B cell (primary cell): ENCODE results near the gene NCOA1. TPM values are rescaled to one million over a fixed set of nuclear protein-coding genes. Genes with fewer than 3 reads are reported as not detected.

Source experiments
- ATAC-seq: fragments of 200-7000 bp; cut with Tn5 transposase; one replicate; pipeline ENCODE4 v1.10.0; 2021; ENCODE audit warnings: low read depth, mild to moderate bottlenecking, moderate number of reproducible peaks, moderate library complexity
- CTCF ChIA-PET: fragments of 350-600 bp; sonication (Branson Sonifier 250); formaldehyde crosslinking; loops from one replicate; lab custom pipeline; 2021; ENCODE audit warnings: antibody characterized with exemption, inconsistent platforms; lab: Charles Lee
- POLR2A ChIA-PET: fragments of 350-600 bp; sonication (Branson Sonifier 250); formaldehyde crosslinking; loops from one replicate; lab custom pipeline; 2021; ENCODE audit warnings: antibody characterized with exemption; lab: Charles Lee
- DNase-seq: peaks from one replicate; pipeline ENCODE4 v3.0.0; 2013
- H2AFZ ChIP-seq: 2 replicates; pipeline ENCODE4 v1.6.1; 2012; ENCODE audit warnings: mild to moderate bottlenecking, low read depth, low read length; ENCODE audit not compliant: insufficient read depth, poor library complexity, severe bottlenecking
- H3K27ac ChIP-seq, 2 donors: 1 replicate in 1 of 2; 2 replicates in 1 of 2; pipeline ENCODE4 v1.5.1; 2012 to 2013; ENCODE audit warnings: low read length in 2 of 2, mild to moderate bottlenecking in 2 of 2, moderate library complexity in 1 of 2
- H3K27me3 ChIP-seq, 4 experiments: fragments of 200-600 bp in 1 of 4; sonication (generic) in 1 of 4; replicated peaks in 1 of 4; 1 replicate in 2 of 4; 2 replicates in 2 of 4; pipeline versions ENCODE4 v1.6.1 to v1.7.0; 2013 to 2016; ENCODE audit warnings: low read length in 3 of 4, mild to moderate bottlenecking in 2 of 4, mixed read lengths in 1 of 4, moderate library complexity in 1 of 4; ENCODE audit not compliant: insufficient read depth in 4 of 4, control insufficient read depth in 3 of 4; ENCODE audit errors: control extremely low read depth in 1 of 4
- H3K36me3 ChIP-seq, 2 experiments: replicated peaks in 1 of 2; 1 replicate in 1 of 2; 2 replicates in 1 of 2; pipeline versions ENCODE4 v1.6.1 to v1.7.1; 2013; ENCODE audit warnings: low read length in 1 of 2; ENCODE audit not compliant: insufficient read depth in 2 of 2, control insufficient read depth in 1 of 2; ENCODE audit errors: control extremely low read depth in 1 of 2, extremely low read depth in 1 of 2
- H3K4me1 ChIP-seq, 2 donors: fragments of 200-600 bp in 1 of 2; sonication (generic) in 1 of 2; 1 replicate in 1 of 2; 2 replicates in 1 of 2; pipeline versions ENCODE4 v1.5.1 to v1.6.1; 2013 to 2017; ENCODE audit warnings: low read length in 2 of 2; ENCODE audit not compliant: control insufficient read depth in 2 of 2, insufficient read depth in 2 of 2
- H3K4me2 ChIP-seq: replicated peaks from 2 replicates; pipeline ENCODE3; 2012; ENCODE audit warnings: mild to moderate bottlenecking, low read depth, low read length; ENCODE audit not compliant: poor library complexity, severe bottlenecking
- H3K4me3 ChIP-seq, 5 experiments: fragments of 200-600 bp in 1 of 5; sonication (generic) in 1 of 5; 1 replicate in 3 of 5; 2 replicates in 2 of 5; pipeline versions ENCODE4 v1.5.1 to v1.7.0; 2011 to 2016; ENCODE audit warnings: low read length in 4 of 5, mild to moderate bottlenecking in 4 of 5, low read depth in 2 of 5, control low read depth in 1 of 5, moderate library complexity in 1 of 5; ENCODE audit not compliant: insufficient read depth in 1 of 5; ENCODE audit errors: control extremely low read depth in 1 of 5, extremely low read depth in 1 of 5
- H3K79me2 ChIP-seq: fragments of 200-600 bp; sonication (generic); one replicate; pipeline ENCODE4 v1.6.0; 2016; ENCODE audit warnings: low read length; ENCODE audit not compliant: control insufficient read depth, insufficient read depth
- H3K9ac ChIP-seq: fragments of 200-600 bp; sonication (generic); 2 replicates; pipeline ENCODE4 v1.6.1; 2017; ENCODE audit warnings: mild to moderate bottlenecking, low read length, moderate library complexity
- H3K9me3 ChIP-seq, 3 donors: one replicate each; pipeline versions ENCODE4 v1.6.1 to v1.7.1; 2013; ENCODE audit warnings: low read length in 2 of 3; ENCODE audit not compliant: control insufficient read depth in 2 of 3, insufficient read depth in 1 of 3; ENCODE audit errors: control extremely low read depth in 1 of 3
- H4K20me1 ChIP-seq: 2 replicates; pipeline ENCODE4 v1.6.0; 2012; ENCODE audit warnings: mild to moderate bottlenecking, low read length; ENCODE audit not compliant: insufficient read depth, control insufficient read depth, poor library complexity, severe bottlenecking
- H3K27ac Mint-ChIP-seq: one replicate; pipeline ENCODE4 v1.8.0; 2021; ENCODE audit warnings: mixed read lengths
- H3K27me3 Mint-ChIP-seq: one replicate; pipeline ENCODE4 v1.8.0; 2021; ENCODE audit warnings: mixed read lengths
- H3K4me1 Mint-ChIP-seq: one replicate; pipeline ENCODE4 v1.8.0; 2021; ENCODE audit warnings: mixed read lengths
- H3K4me3 Mint-ChIP-seq: one replicate; pipeline ENCODE4 v1.8.0; 2021; ENCODE audit warnings: mixed read lengths
- H3K9me3 Mint-ChIP-seq: one replicate; pipeline ENCODE4 v1.8.0; 2022; ENCODE audit warnings: mixed read lengths; ENCODE audit not compliant: insufficient read depth
- CTCF ChIP-seq: fragments of 200-600 bp; IDR thresholded peaks from one replicate; pipeline ENCODE4 v1.8.0; 2022; ENCODE audit warnings: antibody characterized with exemption, mild to moderate bottlenecking
- EZH2 ChIP-seq: IDR thresholded peaks from 2 replicates; pipeline ENCODE4 v1.6.1; 2012; ENCODE audit warnings: borderline replicate concordance, low read depth, mild to moderate bottlenecking, moderate library complexity, low read length; ENCODE audit not compliant: insufficient read depth, poor library complexity, severe bottlenecking
- WGBS: methylation state at CpG from one replicate; pipeline ENCODE4 v1.1.5; 2013; ENCODE audit warnings: missing lambda C conversion rate; ENCODE audit not compliant: insufficient coverage; 5-methylcytosine and 5-hydroxymethylcytosine counted together
- intact Hi-C: fragments of 100-400 bp; cut with micrococcal nuclease; formaldehyde crosslinking; loops from one replicate; pipeline ENCODE4 v1.10.0; 2022
- polyA plus RNA-seq: library from polyadenylated mRNA; depleted of rRNA; stranded (reverse); fragments of >200 nt; gene quantifications from 2 replicates; pipeline ENCODE4 v1.2.3, GENCODE V29; 2012
- total RNA-seq, 2 donors: library from RNA; stranded (reverse); fragments of 120-200 nt in 1 of 2; gene quantifications; 1 replicate in 1 of 2; 2 replicates in 1 of 2; pipeline versions ENCODE4 v1.2.3 to v1.2.4, GENCODE V29; 2013 to 2022

NCOA1 gene
- total and polyA plus RNA-seq, 2 donors (not counting 1 experiment from before 2014, with no cell fraction given), result 11.6 to 49.1 TPM

- intact Hi-C loops, result no loop called here
- Histone ChIP-seq H3K27ac (no peak overlapping the region), H3K4me2 (no peak overlapping the region), H3K9me3 (peaks cover 0 to 8% (median 0%) of the 10 kb centered on the region in 3 donors), H3K36me3 (peaks cover 0 to 5% of the 10 kb centered on the region in 2 experiments), H2AFZ (no peak overlapping the region), H3K4me1 (no peaks in the 10 kb centered on the region), H3K27me3 (no peaks in the 10 kb centered on the region), H3K79me2 (peaks cover 32% of the 10 kb centered on the region), H3K4me3 (no peak overlapping the region), H3K9ac (no peak overlapping the region), H4K20me1 (no peaks in the 10 kb centered on the region)
- no peak for TF ChIP-seq EZH2
- no peak for TF ChIP-seq CTCF
- POLR2A ChIA-PET, result no interaction called here
- no peaks in the 10 kb centered on the region for H3K4me1 Mint-ChIP-seq
- WGBS, result no CpG with 5 or more reads among the region's 4 CpGs
- H3K9me3 Mint-ChIP-seq, result no peaks in the 10 kb centered on the region
- no peaks in the 10 kb centered on the region for H3K27me3 Mint-ChIP-seq
- CTCF ChIA-PET, result no interaction called here
- DNase-seq, result no peak
- no peak for ATAC-seq
- no peak overlapping the region for H3K27ac Mint-ChIP-seq
- H3K4me3 Mint-ChIP-seq, result no peak overlapping the region
Observed at GRCh38 chr2:24809316-24810007, 318.4 kb downstream of the NCOA1 start.

- no peaks in the 10 kb centered on the region for H3K27me3 ChIP-seq
- no peak overlapping the region for H3K4me2 ChIP-seq
- no peak overlapping the region for H3K9ac ChIP-seq
- no peaks in the 10 kb centered on the region for H4K20me1 ChIP-seq
- H3K36me3 ChIP-seq, result peaks cover 0 to 18% of the 10 kb centered on the region in 2 experiments
- Mint-ChIP-seq H3K27me3 (no peaks in the 10 kb centered on the region), H3K27ac (no peak overlapping the region), H3K4me3 (no peak overlapping the region), H3K4me1 (peaks cover 2% of the 10 kb centered on the region), H3K9me3 (no peaks in the 10 kb centered on the region)
- peaks cover 40% of the 10 kb centered on the region for H3K79me2 ChIP-seq
- H3K4me1 ChIP-seq, result no peaks in the 10 kb centered on the region
- intact Hi-C loops, result no loop called here
- POLR2A ChIA-PET, result no interaction called here
- CTCF ChIA-PET, result interaction anchor here (0.7 to 1.3 kb wide), 3 partner anchors 10 to 50 kb away, joined by 3 to 5 read pairs (median 4); no protein-coding TSS in a partner anchor
- H3K9me3 ChIP-seq, result no peaks in the 10 kb centered on the region
- no peak overlapping the region for H3K4me3 ChIP-seq
- no peak overlapping the region for H3K27ac ChIP-seq
- DNase-seq (no peak), ATAC-seq (no peak)
- TF ChIP-seq EZH2, result no peak
- no peak for TF ChIP-seq CTCF
- H2AFZ ChIP-seq, result no peak overlapping the region
- WGBS, result 99% methylated on average over 4 of the region's 4 CpGs
Observed at GRCh38 chr2:24813691-24814137, 322.7 kb downstream of the NCOA1 start.
